ENCODE data around the gene CMIP.
A peak's percentile ranks its signal among the peaks of the same experiment; 100 is the strongest.

Gene CMIP

GRCh38 chr16:81627729-81628244, 183.2 kb downstream of the CMIP start:
- H3K4me3 ChIP-seq (ENCODE audit: low read depth, low read length): no peak overlapping the region
- TF ChIP-seq CTCF (IDR thresholded peaks at IDR 0.05; ENCODE audit: low read depth, low read length): no peak

- no peak overlapping the region for H3K4me3 ChIP-seq (ENCODE audit: low read depth, low read length)
- TF ChIP-seq CTCF (IDR thresholded peaks at IDR 0.05; ENCODE audit: low read depth, low read length): no peak
These were observed 184.6 kb downstream of the CMIP start for GRCh38 chr16:81629034-81629802.

- no peak overlapping the region for H3K4me3 ChIP-seq (ENCODE audit: low read depth, low read length)
- TF ChIP-seq CTCF (IDR thresholded peaks at IDR 0.05; ENCODE audit: low read depth, low read length): no peak
These were observed 185.5 kb downstream of the CMIP start for GRCh38 chr16:81629896-81630634.

- TF ChIP-seq CTCF (IDR thresholded peaks at IDR 0.05; ENCODE audit: low read depth, low read length): no peak
These were observed 186.0 kb downstream of the CMIP start for GRCh38 chr16:81630635-81631031.

GRCh38 chr16:81632392-81633146, 188.0 kb downstream of the CMIP start:
- TF ChIP-seq CTCF (IDR thresholded peaks at IDR 0.05; ENCODE audit: low read depth, low read length): no peak
- H3K4me3 ChIP-seq (ENCODE audit: low read depth, low read length): 0 out of 2 replicates have a peak overlapping the region, but pooled peaks have one; percentile 17

More at GRCh38 chr16:81630635-81631031, 186.0 kb downstream of the CMIP start:
- H3K4me3 ChIP-seq (ENCODE audit: low read depth, low read length): no peak overlapping the region

- 0 out of 2 replicates have a peak, but pooled peaks have one; percentile 4 for TF ChIP-seq CTCF (IDR thresholded peaks at IDR 0.05; ENCODE audit: low read depth, low read length)
- 0 out of 2 replicates have a peak overlapping the region, but pooled peaks have one; percentile 17 for H3K4me3 ChIP-seq (ENCODE audit: low read depth, low read length)
These were observed 188.6 kb downstream of the CMIP start for GRCh38 chr16:81633147-81633619.
